Mucosa of gallbladder (tissue), 1 donor: ENCODE results near the gene FOXP2. TPM values are rescaled to one million over a fixed set of nuclear protein-coding genes. Genes with fewer than 3 reads are reported as not detected.
"Not testable (repeated sequence)": the region's sequence is repeated elsewhere in the genome, so short reads cannot be mapped to it uniquely, and the experiment has no call there.

Source experiments
- DNase-seq: peaks from one replicate; pipeline ENCODE4 v3.0.0-alpha.2; 2020; ENCODE audit warnings: low spot score
- total RNA-seq: library from RNA; stranded (reverse); gene quantifications from one replicate; pipeline ENCODE4 v1.2.1, GENCODE V29; 2021
- donor health status: DM: no; HTN: no; CAD: no.

FOXP2 gene
- total RNA-seq, 1 donor from 2014 or later = 10.1 TPM

DNA sequence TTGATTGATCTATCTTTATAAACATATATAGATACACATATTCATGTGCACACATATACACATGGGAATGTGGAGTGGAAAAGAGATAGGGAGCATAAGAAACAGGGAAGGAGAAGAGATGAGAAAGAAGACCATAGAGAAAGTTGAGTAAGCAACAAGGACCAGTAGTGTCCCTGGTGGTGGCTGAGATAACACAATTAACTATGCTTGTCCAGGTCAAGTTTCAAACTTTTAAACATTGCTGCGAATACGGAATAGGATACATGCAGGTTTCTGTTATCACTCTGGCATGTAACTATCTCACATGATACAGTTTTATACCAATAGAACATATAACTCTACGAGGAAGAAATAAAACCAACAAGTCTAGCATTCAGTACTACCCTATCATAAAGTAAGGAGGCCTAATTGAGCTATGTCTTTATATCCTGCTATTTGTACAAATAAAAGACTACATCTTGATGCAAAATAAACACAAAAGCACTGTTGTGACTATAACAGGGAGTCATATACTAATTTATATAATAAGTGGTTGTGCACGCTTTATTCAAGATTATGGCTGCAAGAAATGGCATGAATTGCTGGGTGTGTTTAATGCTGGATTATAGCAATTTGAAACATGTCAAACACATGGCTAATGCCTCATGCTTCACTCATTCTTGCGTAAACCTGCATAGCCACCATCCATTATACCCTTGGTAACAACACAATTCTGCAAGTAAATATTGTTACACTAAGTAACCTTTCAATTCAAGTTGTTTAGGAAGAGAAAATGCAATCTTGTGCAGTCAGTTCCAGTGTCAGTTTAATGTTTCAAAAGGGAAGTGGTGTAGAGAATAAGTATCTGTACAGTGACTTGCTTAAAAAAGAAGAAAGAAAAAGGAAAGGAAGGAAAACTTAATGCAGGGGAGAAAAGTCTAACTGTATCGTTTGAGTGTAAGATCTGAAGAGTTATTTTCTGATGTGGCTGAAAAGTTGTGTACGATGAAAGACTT is 8.2 kb downstream of the FOXP2 start:
- no peak for DNase-seq

- DNase-seq = no peak
These were observed 11.8 kb downstream of the FOXP2 start for GRCh38 chr7:114426382-114426781.

DNA sequence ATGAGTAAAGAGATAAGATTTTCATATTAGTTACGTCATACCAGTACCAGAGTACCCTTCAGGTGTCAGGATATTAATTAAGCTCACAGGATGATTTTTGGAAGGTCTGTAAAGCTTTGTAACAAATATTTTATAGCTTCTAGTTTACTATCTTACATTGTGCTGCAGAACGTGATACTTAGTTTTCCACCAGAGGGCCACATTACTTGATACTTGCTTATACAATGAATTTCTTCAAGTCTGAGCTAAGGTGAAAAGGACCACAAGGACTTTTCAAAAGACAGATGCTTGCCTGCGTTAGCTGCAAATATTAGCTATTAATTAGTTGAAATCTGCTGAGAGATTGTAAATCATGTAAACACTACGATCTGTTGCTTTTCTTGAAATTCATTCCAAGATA is 12.2 kb downstream of the FOXP2 start:
- no peak for DNase-seq

DNA sequence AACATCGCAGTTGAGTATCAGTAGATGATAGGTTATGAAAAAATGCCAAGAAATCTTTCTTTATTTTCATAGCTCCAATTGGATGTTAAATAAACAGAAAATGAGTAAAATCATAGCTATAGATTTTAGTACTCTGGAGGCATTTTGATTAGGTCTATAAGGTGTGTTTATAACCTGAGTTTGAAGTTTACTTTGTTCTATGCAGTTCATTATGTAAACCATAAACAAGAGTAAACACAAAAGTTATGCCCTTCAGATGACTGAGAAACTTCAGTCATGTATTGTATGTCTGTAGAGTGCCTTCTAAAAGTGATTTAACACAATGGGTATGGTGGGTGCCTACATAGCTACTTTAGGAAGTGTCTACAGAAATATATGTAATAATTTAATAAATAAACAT is 13.6 kb downstream of the FOXP2 start:
- DNase-seq = no peak

GRCh38 chr7:114431189-114431588 is 16.6 kb downstream of the FOXP2 start:
- no peak for DNase-seq

DNA sequence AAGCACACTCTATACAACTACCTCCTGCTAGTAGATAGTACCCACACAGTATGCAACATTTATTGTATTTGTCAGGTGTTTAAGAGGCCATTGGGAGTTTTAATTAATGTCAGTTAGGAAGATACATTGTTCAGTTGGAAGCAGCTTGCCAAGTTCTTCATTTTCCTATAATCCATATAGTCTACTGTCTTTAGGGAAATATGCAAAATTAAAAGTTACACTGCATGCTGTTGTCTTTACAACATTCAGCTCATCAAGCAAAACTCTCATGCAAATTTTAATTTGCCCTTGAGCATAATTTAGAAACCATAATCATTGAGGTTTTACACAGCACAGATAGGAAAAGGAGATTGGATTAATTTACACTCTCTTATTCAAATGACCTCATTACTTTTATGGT is 17.4 kb downstream of the FOXP2 start:
- no peak for DNase-seq

GRCh38 chr7:114432703-114433102 is 18.1 kb downstream of the FOXP2 start:
- no peak for DNase-seq

- no peak for DNase-seq
These were observed 25.0 kb downstream of the FOXP2 start for GRCh38 chr7:114439581-114439980.

GRCh38 chr7:114440927-114441326 is 26.3 kb downstream of the FOXP2 start:
- DNase-seq = not testable (repeated sequence)

- no peak for DNase-seq
These were observed 29.6 kb downstream of the FOXP2 start for GRCh38 chr7:114444196-114444595.

DNA sequence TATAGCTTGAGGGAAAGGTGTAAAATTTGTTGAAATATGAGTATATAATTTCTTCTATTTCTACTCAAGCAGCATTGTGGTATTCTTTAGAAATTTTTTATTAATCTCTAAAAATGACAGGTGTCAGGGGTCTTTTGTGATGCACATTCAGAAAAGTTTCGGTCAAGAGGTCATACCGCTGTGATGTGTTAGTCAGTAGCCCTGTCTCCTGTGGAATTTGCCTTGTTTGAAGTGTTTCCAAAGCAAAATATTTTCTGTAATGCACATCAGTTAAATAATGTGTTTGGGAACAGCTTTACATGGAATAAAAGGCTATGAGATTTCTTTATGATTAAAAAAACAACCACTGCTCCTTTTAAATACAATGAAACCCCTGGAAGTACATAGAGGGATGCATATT is 35.8 kb downstream of the FOXP2 start:
- DNase-seq = no peak

- DNase-seq = no peak
These were observed 45.0 kb downstream of the FOXP2 start for GRCh38 chr7:114459574-114459973.

DNA sequence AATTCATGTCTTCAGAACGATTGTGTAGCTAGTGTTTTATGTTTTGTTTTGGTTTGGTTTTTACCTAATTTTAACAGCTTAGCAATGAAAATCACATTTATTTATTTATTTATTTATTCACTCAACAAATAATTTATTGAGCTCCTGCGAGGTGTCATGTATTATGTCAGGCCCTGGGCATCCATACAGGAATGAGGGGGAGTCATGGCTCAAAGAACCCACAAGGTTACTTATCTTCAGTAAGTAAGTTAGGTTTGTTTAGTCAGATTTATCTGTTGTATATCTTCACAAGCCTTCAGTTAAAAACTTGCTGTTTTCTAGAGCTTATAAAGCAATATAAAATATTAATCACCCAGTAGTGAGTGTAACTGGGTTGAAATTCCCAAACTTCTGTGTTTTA is 45.4 kb downstream of the FOXP2 start:
- no peak for DNase-seq

DNA sequence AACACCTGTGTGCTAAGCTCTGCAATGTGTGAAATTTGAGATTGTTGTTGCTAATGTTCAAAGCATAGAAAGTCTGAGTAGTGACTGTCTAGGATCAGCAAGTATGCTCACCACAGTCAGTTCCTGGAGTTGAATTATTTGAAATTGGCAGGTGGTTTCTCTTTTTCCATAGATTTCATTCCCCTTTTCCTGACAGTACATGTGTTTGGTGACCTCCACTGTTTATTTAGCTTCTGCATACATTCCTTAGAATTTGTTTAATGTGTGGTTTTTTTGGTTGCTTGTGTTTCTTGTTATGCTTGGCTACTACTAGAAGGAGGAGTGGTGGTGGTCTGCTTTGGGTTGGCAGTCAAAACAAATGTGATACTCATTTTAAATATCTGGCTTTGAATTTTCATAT is 52.3 kb downstream of the FOXP2 start:
- no peak for DNase-seq

DNA sequence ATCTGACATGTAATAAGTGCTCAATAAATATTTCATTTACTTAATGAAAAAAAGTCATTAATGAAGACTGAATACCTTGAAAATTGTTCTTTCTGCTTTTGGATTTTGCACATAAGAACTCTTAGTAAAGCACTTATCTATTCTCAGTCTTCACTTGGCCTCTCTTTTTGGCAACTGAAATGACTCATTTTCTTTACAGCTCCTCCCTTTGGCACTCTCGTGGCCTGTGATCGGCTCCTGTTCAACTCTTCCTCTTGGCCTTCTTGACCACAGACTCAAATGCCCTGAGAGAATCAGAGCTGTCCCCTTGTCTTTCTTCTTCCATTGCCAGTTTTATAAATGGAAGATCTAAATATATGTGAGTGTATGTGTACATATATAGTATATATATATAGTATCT is 54.2 kb downstream of the FOXP2 start:
- no peak for DNase-seq

GRCh38 chr7:114472896-114473512 is 58.4 kb downstream of the FOXP2 start:
- no peak for DNase-seq

DNA sequence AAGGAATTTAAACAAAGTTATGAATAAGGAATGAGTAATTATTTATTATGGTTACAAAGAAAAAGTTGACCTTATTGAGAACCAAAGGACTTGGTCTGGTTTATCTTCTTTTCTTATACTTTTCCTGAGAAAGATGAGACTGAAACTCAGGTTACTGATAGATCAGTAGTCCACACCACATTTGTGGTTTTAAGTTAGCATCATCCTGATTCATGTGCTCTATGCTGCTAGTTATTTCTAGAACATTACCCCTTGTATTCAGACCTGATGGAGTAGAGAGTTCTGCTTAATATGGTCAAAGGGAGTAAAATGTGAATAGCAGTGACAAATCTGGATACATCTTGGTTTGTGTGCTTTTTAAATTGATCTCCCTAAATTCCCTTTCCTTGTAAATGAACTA is 63.8 kb downstream of the FOXP2 start:
- DNase-seq = no peak

GRCh38 chr7:114481999-114482398 is 67.4 kb downstream of the FOXP2 start:
- DNase-seq = no peak

- no peak for DNase-seq
These were observed 69.6 kb downstream of the FOXP2 start for GRCh38 chr7:114484226-114484625.

GRCh38 chr7:114487174-114487573 is 72.6 kb downstream of the FOXP2 start:
- DNase-seq = no peak

DNA sequence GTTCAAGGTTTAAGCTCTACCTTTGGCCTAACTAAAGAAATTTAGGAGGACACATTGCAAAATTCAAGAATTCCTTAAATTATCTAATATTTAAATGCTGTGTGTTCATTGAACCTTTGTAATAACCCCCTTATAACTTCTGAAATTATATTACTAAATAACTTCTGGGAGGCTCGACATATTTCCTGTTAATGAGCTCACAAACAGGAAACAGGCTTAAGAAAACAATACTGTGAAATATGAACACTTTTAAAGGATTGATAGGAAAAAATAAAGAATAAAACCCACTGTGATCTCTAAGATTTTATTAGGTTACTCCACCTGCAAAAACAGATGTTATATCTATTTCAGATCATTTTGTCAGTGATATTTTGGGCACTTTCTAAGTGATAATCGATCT is 74.1 kb downstream of the FOXP2 start:
- DNase-seq = no peak

- DNase-seq = not testable (repeated sequence)
These were observed 82.9 kb downstream of the FOXP2 start for GRCh38 chr7:114497491-114497890.
